HepG2 (cell line): ENCODE data around the gene DBN1. TPM values are rescaled to one million over a fixed set of nuclear protein-coding genes. Genes with fewer than 3 reads are reported as not detected.

Experiments used
- BHLHE40 ChIP-seq: IDR thresholded peaks from 2 replicates; pipeline ENCODE4 v1.6.1; 2011; ENCODE audit warnings: low read length, improper control_type of control experiment
- CC2D1A ChIP-seq: sonication (generic); formaldehyde crosslinking; IDR thresholded peaks from 2 replicates; pipeline ENCODE4 v1.8.1; 2023; ENCODE audit warnings: mild to moderate bottlenecking, missing genetic modification reagents
- ELF1 ChIP-seq: sonication (generic); formaldehyde crosslinking; IDR thresholded peaks from 2 replicates; pipeline ENCODE4 v1.4.0; 2020; ENCODE audit warnings: missing genetic modification reagents
- GMEB1 ChIP-seq: sonication (generic); formaldehyde crosslinking; IDR thresholded peaks from 2 replicates; pipeline ENCODE4 v1.5.1; 2020; ENCODE audit warnings: missing genetic modification reagents, mild to moderate bottlenecking, borderline replicate concordance
- GZF1 ChIP-seq: sonication (generic); formaldehyde crosslinking; IDR thresholded peaks from 2 replicates; pipeline ENCODE4 v1.5.1; 2020; ENCODE audit warnings: mild to moderate bottlenecking, missing genetic modification reagents
- HMG20B ChIP-seq: conservative IDR thresholded peaks from 2 replicates; pipeline ENCODE4 v1.6.1; 2016; ENCODE audit warnings: missing genetic modification reagents, missing compliant biosample characterization
- HMGXB3 ChIP-seq: sonication (generic); formaldehyde crosslinking; IDR thresholded peaks from 2 replicates; pipeline ENCODE4 v1.4.0; 2020; ENCODE audit warnings: missing genetic modification reagents, borderline replicate concordance
- HOXA5 ChIP-seq: sonication (generic); formaldehyde crosslinking; IDR thresholded peaks from 2 replicates; pipeline ENCODE4 v1.4.0; 2020; ENCODE audit warnings: missing genetic modification reagents
- NFKB2 ChIP-seq: sonication (generic); formaldehyde crosslinking; IDR thresholded peaks from 2 replicates; pipeline ENCODE4 v1.4.0; 2020; ENCODE audit warnings: missing genetic modification reagents, borderline replicate concordance
- NFYC ChIP-seq: IDR thresholded peaks from 2 replicates; pipeline ENCODE4 v1.6.1; 2016; ENCODE audit warnings: missing genetic modification reagents, missing compliant biosample characterization
- ONECUT2 ChIP-seq: sonication (generic); formaldehyde crosslinking; IDR thresholded peaks from 2 replicates; pipeline ENCODE4 v1.4.0; 2020; ENCODE audit warnings: missing genetic modification reagents
- PRMT3 ChIP-seq: sonication (generic); formaldehyde crosslinking; IDR thresholded peaks from 2 replicates; pipeline ENCODE4 v1.8.1; 2022; ENCODE audit warnings: low read depth, mild to moderate bottlenecking, moderate library complexity, missing genetic modification reagents, borderline replicate concordance
- RBM39 ChIP-seq: fragments of 200-400 bp; formaldehyde crosslinking; IDR thresholded peaks from one replicate; pipeline ENCODE4 v1.6.1; 2018; ENCODE audit warnings: antibody characterized with exemption, mild to moderate bottlenecking, low read depth, low read length; ENCODE audit not compliant: poor library complexity, severe bottlenecking
- RFX3 ChIP-seq: IDR thresholded peaks from 2 replicates; pipeline ENCODE4 v1.6.1; 2016; ENCODE audit warnings: missing biosample characterization, missing genetic modification reagents
- RXRB ChIP-seq: IDR thresholded peaks from 2 replicates; pipeline ENCODE4 v1.6.1; 2016; ENCODE audit warnings: borderline replicate concordance, missing genetic modification reagents, missing compliant biosample characterization
- SYNCRIP ChIP-seq: fragments of 200-400 bp; formaldehyde crosslinking; IDR thresholded peaks from 2 replicates; pipeline ENCODE4 v1.6.1; 2018; ENCODE audit warnings: mild to moderate bottlenecking, low read depth, low read length; ENCODE audit not compliant: insufficient read depth
- ZBTB1 ChIP-seq: sonication (generic); formaldehyde crosslinking; IDR thresholded peaks from 2 replicates; pipeline ENCODE4 v1.4.0; 2020; ENCODE audit warnings: missing genetic modification reagents, borderline replicate concordance
- ZFP37 ChIP-seq: sonication (generic); formaldehyde crosslinking; IDR thresholded peaks from 2 replicates; pipeline ENCODE4 v1.4.0; 2020; ENCODE audit warnings: missing genetic modification reagents, borderline replicate concordance
- ZNF124 ChIP-seq: sonication (generic); formaldehyde crosslinking; IDR thresholded peaks from 2 replicates; pipeline ENCODE4 v1.4.0; 2020; ENCODE audit warnings: missing genetic modification reagents
- ZNF557 ChIP-seq: sonication (generic); formaldehyde crosslinking; IDR thresholded peaks from 2 replicates; pipeline ENCODE4 v1.4.0; 2020; ENCODE audit warnings: missing genetic modification reagents
- ZNF691 ChIP-seq: sonication (generic); formaldehyde crosslinking; IDR thresholded peaks from 2 replicates; pipeline ENCODE4 v1.4.0; 2020; ENCODE audit warnings: missing genetic modification reagents, low read depth, mild to moderate bottlenecking, borderline replicate concordance
- ZNF724P ChIP-seq: sonication (generic); formaldehyde crosslinking; IDR thresholded peaks from 2 replicates; pipeline ENCODE4 v1.8.0; 2022; ENCODE audit warnings: missing genetic modification reagents, borderline replicate concordance
- ZNF776 ChIP-seq: sonication (generic); formaldehyde crosslinking; IDR thresholded peaks from 2 replicates; pipeline ENCODE4 v1.4.0; 2020; ENCODE audit warnings: mild to moderate bottlenecking, missing genetic modification reagents
- ZSCAN30 ChIP-seq: sonication (generic); formaldehyde crosslinking; IDR thresholded peaks from 2 replicates; pipeline ENCODE4 v1.5.0; 2020; ENCODE audit warnings: mild to moderate bottlenecking, missing genetic modification reagents
- polyA plus RNA-seq, 8 experiments: library from polyadenylated mRNA; depleted of rRNA in 3 of 8; stranded (reverse) in 7 of 8; unstranded in 1 of 8; fragments of >200 nt; fragmentation: Illumina TruSeq in 4 of 8; extraction: Trizol in 4 of 8; gene quantifications; 2 replicates each; pipeline versions ENCODE4 v1.2.1 to v1.2.3, GENCODE V29; 2011 to 2016; ENCODE audit warnings: low read depth in 4 of 8, missing spikeins in 1 of 8, mixed read lengths in 1 of 8; ENCODE audit not compliant: insufficient read depth in 1 of 8
- total RNA-seq, 5 experiments: library from RNA; depleted of rRNA; stranded (reverse); fragments of >200 nt; fragmentation: Illumina TruSeq; extraction: Trizol; gene quantifications; 2 replicates each; pipeline ENCODE4 v1.2.3, GENCODE V29; 2016; ENCODE audit warnings: low read depth in 1 of 5

DBN1 gene
- total and polyA plus RNA-seq, 2 of the 13 experiments (the other 11 are each of a cell fraction or from before 2014, with no cell fraction given): 27.0 to 37.3 TPM

GRCh38 chr5:177455036-177455660 is 18.3 kb downstream of the DBN1 start (continued):
- TF ChIP-seq ZSCAN30: peak; percentile 63; the same call in 1 of the 2 replicates
- no peak for TF ChIP-seq RFX3 (CRISPR knock-in tag)
- 0 out of 2 replicates have a peak, but pooled peaks have one; percentile 14 for TF ChIP-seq ZNF124 (CRISPR knock-in tag)
- TF ChIP-seq SYNCRIP: no peak
- 0 out of 2 replicates have a peak, but pooled peaks have one; percentile 37 for TF ChIP-seq RXRB
- peak; percentile 63; the same call in 1 of the 2 replicates for TF ChIP-seq GMEB1
- 0 out of 2 replicates have a peak, but pooled peaks have one; percentile 48 for TF ChIP-seq CC2D1A (CRISPR knock-in tag)
- peak; percentile 72 for TF ChIP-seq BHLHE40
- TF ChIP-seq NFKB2 (CRISPR knock-in tag): peak; percentile 36; the same call in 1 of the 2 replicates
- TF ChIP-seq HOXA5 (CRISPR knock-in tag): no peak
- TF ChIP-seq ZNF557 (CRISPR knock-in tag): no peak
- TF ChIP-seq ZBTB1: peak; percentile 98
- no peak for TF ChIP-seq NFYC (CRISPR knock-in tag)
- TF ChIP-seq PRMT3 (CRISPR knock-in tag): peak; percentile 88
- TF ChIP-seq ZFP37 (CRISPR knock-in tag): no peak
- 0 out of 2 replicates have a peak, but pooled peaks have one; percentile 23 for TF ChIP-seq ZNF724P (CRISPR knock-in tag)
- no peak for TF ChIP-seq RBM39
- TF ChIP-seq ELF1 (CRISPR knock-in tag): peak; percentile 70
- TF ChIP-seq HMGXB3 (CRISPR knock-in tag): peak; percentile 52; the same call in 1 of the 2 replicates
- TF ChIP-seq ONECUT2 (CRISPR knock-in tag): no peak
- peak; percentile 81; the same call in 1 of the 2 replicates for TF ChIP-seq ZNF776 (CRISPR knock-in tag)
- 0 out of 2 replicates have a peak, but pooled peaks have one; percentile 26 for TF ChIP-seq HMG20B (CRISPR knock-in tag)
- TF ChIP-seq ZNF691 (CRISPR knock-in tag): peak; percentile 54; the same call in 1 of the 2 replicates
- no peak for TF ChIP-seq GZF1 (CRISPR knock-in tag)
